HepG2 (cell line): ENCODE results near the gene SLC4A2. TPM values are rescaled to one million over a fixed set of nuclear protein-coding genes. Genes with fewer than 3 reads are reported as not detected.

ENCODE experiments used
- ATAC-seq: fragments of 200-7000 bp; cut with Tn5 transposase; 3 replicates; pipeline ENCODE4 v1.9.1; 2020; ENCODE audit warnings: mild to moderate bottlenecking, moderate library complexity
- BruUV-seq: library from RNA; stranded (reverse); fragments of 400-500 nt; replicated peaks from 2 replicates; lab custom pipeline; 2021; lab: Mats Ljungman, UMichigan
- CTCF ChIA-PET: fragments of 300-600 bp; formaldehyde crosslinking; extraction: SDS; loops from one replicate; lab custom pipeline; 2021; ENCODE audit warnings: low total read pairs, inconsistent platforms, low intra/inter-chr PET ratio; lab: Yijun Ruan, JAX
- POLR2A ChIA-PET: fragments of 350-600 bp; sonication (Branson Sonifier 250); formaldehyde crosslinking; loops from one replicate; lab custom pipeline; 2020; ENCODE audit warnings: antibody characterized with exemption, inconsistent platforms; lab: Yijun Ruan, JAX
- DNase-seq: peaks from one replicate; pipeline ENCODE4 v3.0.0-alpha.2; 2015; ENCODE audit warnings: low spot score
- FAIRE-seq: peaks from 3 replicates; lab custom pipeline; 2011; peaks lifted over from hg19 to GRCh38; lab: Jason Lieb, UNC
- H2AFZ ChIP-seq: one replicate; pipeline ENCODE4 v1.6.1; 2011; ENCODE audit warnings: low read length, inconsistent platforms
- H3K27ac ChIP-seq: fragments of 300-600 bp; 3 replicates; pipeline ENCODE4 v1.8.0; 2011; ENCODE audit warnings: mixed run types, mild to moderate bottlenecking, mixed read lengths, low read length, inconsistent platforms; ENCODE audit not compliant: insufficient read depth; ENCODE audit errors: extremely low read length
- H3K27me3 ChIP-seq, 2 experiments: fragments of 200-600 bp in 1 of 2; 2 replicates in 1 of 2; 3 replicates in 1 of 2; pipeline versions ENCODE4 v1.6.0 to v1.8.0; 2011; ENCODE audit warnings: low read length in 2 of 2, mild to moderate bottlenecking in 2 of 2, moderate library complexity in 2 of 2, inconsistent platforms in 1 of 2; ENCODE audit not compliant: insufficient read depth in 2 of 2, control insufficient read depth in 1 of 2
- H3K36me3 ChIP-seq, 2 experiments: fragments of 200-600 bp in 1 of 2; replicated peaks in 1 of 2; 2 replicates in 1 of 2; 3 replicates in 1 of 2; pipeline versions ENCODE4 v1.5.1 to v1.8.0; 2011; ENCODE audit warnings: low read length in 2 of 2, inconsistent platforms in 1 of 2; ENCODE audit not compliant: insufficient read depth in 2 of 2, control insufficient read depth in 1 of 2
- H3K4me1 ChIP-seq: 2 replicates; pipeline ENCODE4 v1.5.1; 2012; ENCODE audit warnings: low read length, inconsistent platforms; ENCODE audit not compliant: insufficient read depth
- H3K4me2 ChIP-seq: 2 replicates; pipeline ENCODE4 v1.6.0; 2011; ENCODE audit warnings: low read depth, low read length, inconsistent platforms
- H3K4me3 ChIP-seq, 3 experiments: fragments of 200-600 bp in 1 of 3; sonication (generic), shearing (Covaris generic) in 1 of 3; replicated peaks in 1 of 3; 2 replicates each; pipeline ENCODE4 v1.5.1; 2011 to 2016; ENCODE audit warnings: low read length in 3 of 3, inconsistent platforms in 2 of 3, low read depth in 2 of 3, mild to moderate bottlenecking in 2 of 3, control low read depth in 1 of 3, mixed read lengths in 1 of 3; ENCODE audit not compliant: insufficient read depth in 1 of 3
- H3K79me2 ChIP-seq: one replicate; pipeline ENCODE4 v1.6.1; 2011; ENCODE audit warnings: low read length, inconsistent platforms; ENCODE audit not compliant: insufficient read depth
- H3K9ac ChIP-seq: 2 replicates; pipeline ENCODE4 v1.6.0; 2011; ENCODE audit warnings: mild to moderate bottlenecking, low read depth, low read length, inconsistent platforms; ENCODE audit not compliant: insufficient read depth
- H3K9me3 ChIP-seq: 2 replicates; pipeline ENCODE4 v1.5.1; 2012; ENCODE audit warnings: mild to moderate bottlenecking, low read length
- H4K20me1 ChIP-seq: 2 replicates; pipeline ENCODE4 v1.6.0; 2011; ENCODE audit warnings: inconsistent platforms, mild to moderate bottlenecking, low read length, moderate library complexity; ENCODE audit not compliant: insufficient read depth
- HNRNPLL ChIP-seq: fragments of 200-400 bp; formaldehyde crosslinking; IDR thresholded peaks from 2 replicates; pipeline ENCODE4 v1.6.1; 2017; ENCODE audit warnings: mild to moderate bottlenecking, low read depth, low read length; ENCODE audit not compliant: poor library complexity, severe bottlenecking
- NR2C2 ChIP-seq: sonication (generic); formaldehyde crosslinking; IDR thresholded peaks from 2 replicates; pipeline ENCODE4 v1.4.0; 2020; ENCODE audit warnings: missing genetic modification reagents, mild to moderate bottlenecking, moderate library complexity, borderline replicate concordance
- RBM22 ChIP-seq: fragments of 200-400 bp; formaldehyde crosslinking; optimal IDR thresholded peaks from 2 replicates; pipeline ENCODE3; 2017; ENCODE audit warnings: mild to moderate bottlenecking, low read length, moderate library complexity
- SIX1 ChIP-seq: sonication (generic); formaldehyde crosslinking; IDR thresholded peaks from 2 replicates; pipeline ENCODE4 v1.4.0; 2020; ENCODE audit warnings: missing genetic modification reagents, borderline replicate concordance
- ZNF12 ChIP-seq: sonication (generic); formaldehyde crosslinking; IDR thresholded peaks from 2 replicates; pipeline ENCODE4 v1.5.0; 2020; ENCODE audit warnings: missing genetic modification reagents
- ZNF781 ChIP-seq: sonication (generic); formaldehyde crosslinking; IDR thresholded peaks from 2 replicates; pipeline ENCODE4 v1.5.1; 2020; ENCODE audit warnings: borderline replicate concordance, mild to moderate bottlenecking, missing genetic modification reagents; ENCODE audit errors: not compliant biosample characterization
- ZXDC ChIP-seq: sonication (generic); formaldehyde crosslinking; IDR thresholded peaks from 2 replicates; pipeline ENCODE4 v1.5.0; 2020; ENCODE audit warnings: mild to moderate bottlenecking, missing genetic modification reagents
- WGBS: methylation state at CpG from one replicate; pipeline ENCODE4 v1.1.6; 2017; ENCODE audit warnings: low lambda C conversion rate; 5-methylcytosine and 5-hydroxymethylcytosine counted together
- in situ Hi-C: cut with HindIII; loops from 2 replicates; pipeline ENCODE4 v1.10.0; 2017; ENCODE audit warnings: low pct_unique_long_range_greater_than_20kb; ENCODE audit not compliant: extremely low pct_ligation_motif_present
- intact Hi-C: fragments of 100-400 bp; cut with micrococcal nuclease; formaldehyde crosslinking; loops from one replicate; pipeline ENCODE4 v1.10.0; 2022; ENCODE audit not compliant: unreplicated experiment
- polyA plus RNA-seq, 8 experiments: library from polyadenylated mRNA; depleted of rRNA in 3 of 8; stranded (reverse) in 7 of 8; unstranded in 1 of 8; fragments of >200 nt; fragmentation: Illumina TruSeq in 4 of 8; extraction: Trizol in 4 of 8; gene quantifications; 2 replicates each; pipeline versions ENCODE4 v1.2.1 to v1.2.3, GENCODE V29; 2011 to 2016; ENCODE audit warnings: low read depth in 4 of 8, missing spikeins in 1 of 8, mixed read lengths in 1 of 8; ENCODE audit not compliant: insufficient read depth in 1 of 8
- total RNA-seq, 5 experiments: library from RNA; depleted of rRNA; stranded (reverse); fragments of >200 nt; fragmentation: Illumina TruSeq; extraction: Trizol; gene quantifications; 2 replicates each; pipeline ENCODE4 v1.2.3, GENCODE V29; 2016; ENCODE audit warnings: low read depth in 1 of 5

Gene SLC4A2
- total and polyA plus RNA-seq, 2 of the 13 experiments (the other 11 are each of a cell fraction or from before 2014, with no cell fraction given), result 51.9 to 73.4 TPM

DNA sequence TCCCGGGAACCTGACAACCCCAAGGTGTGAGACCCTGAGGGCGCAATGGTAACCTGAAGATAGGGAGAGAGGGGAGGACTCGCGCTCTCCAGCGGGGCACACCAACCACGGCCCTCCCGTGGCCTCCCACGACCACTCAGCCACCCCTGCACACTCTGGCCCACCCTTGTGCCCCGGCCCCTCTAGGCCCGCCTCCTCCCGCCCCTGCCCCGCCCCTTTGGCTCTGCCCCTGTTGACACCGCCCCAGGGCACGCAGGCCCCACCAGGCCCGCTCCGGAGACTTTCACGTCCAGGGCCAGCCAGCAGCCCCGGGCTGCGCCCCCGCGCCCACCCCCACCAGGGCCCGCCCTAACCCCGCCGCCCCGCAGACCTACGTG, 46.0 kb upstream of the SLC4A2 start:
- intact Hi-C loops (no loop called here), in situ Hi-C loops (no loop called here)
- Histone ChIP-seq H3K9ac (no peak overlapping the region), H3K4me3 (0 out of 6 replicates have a peak overlapping the region, but pooled peaks of 1 of the 3 experiments have one; percentile 62), H3K4me1 (peaks cover 69% of the 10 kb centered on the region), H3K79me2 (no peaks in the 10 kb centered on the region), H4K20me1 (no peaks in the 10 kb centered on the region), H3K27ac (no peak overlapping the region), H2AFZ (no peak overlapping the region), H3K27me3 (peaks cover under 1 to 6% of the 10 kb centered on the region in 2 experiments; a peak in 2 of 5 replicates), H3K36me3 (no peaks in the 10 kb centered on the region; a peak in 1 of 5 replicates), H3K9me3 (no peaks in the 10 kb centered on the region), H3K4me2 (peak overlapping the region; percentile 85)
- CTCF ChIA-PET, result no interaction called here
- ATAC-seq (no peak), DNase-seq (no peak), FAIRE-seq (no peak)
- 91% methylated on average over 25 of the region's 26 CpGs for WGBS
- POLR2A ChIA-PET, result interaction anchor here (1.0 to 1.5 kb wide), 3 partner anchors 49 to 72 kb away, joined by 4 to 8 read pairs (median 5); partner anchors contain the start of genes AGAP3 and FASTK
- TF ChIP-seq ZXDC (no peak), ZNF12 (CRISPR knock-in tag) (no peak), ZNF781 (no peak), SIX1 (CRISPR knock-in tag) (no peak), RBM22 (no peak), NR2C2 (CRISPR knock-in tag) (no peak), HNRNPLL (no peak)
- no TSS peak for BruUV-seq
